ENCODE data around the gene LINC01488. TPM values are rescaled to one million over a fixed set of nuclear protein-coding genes. Genes with fewer than 3 reads are reported as not detected.

Gene LINC01488
- total RNA-seq, 1 experiment from 2014 or later, result not detected

GRCh38 chr11:69455969-69456368 is 25.5 kb upstream of the LINC01488 start:
- DNase-seq, result no peak
- TF ChIP-seq CTCF (IDR thresholded peaks at IDR 0.05; ENCODE audit: insufficient read depth in 1 of 2, low read depth in 1 of 2, low read length in 1 of 2, severe bottlenecking in 1 of 2, unreplicated experiment in 1 of 2), result no peak
- Mint-ChIP-seq H3K4me3 (ENCODE audit: unreplicated experiment) (no peak overlapping the region), H3K36me3 (ENCODE audit: insufficient read depth, unreplicated experiment) (no peaks in the 10 kb centered on the region), H3K4me1 (ENCODE audit: low read depth, unreplicated experiment) (peaks cover 36% of the 10 kb centered on the region), H3K9me3 (ENCODE audit: unreplicated experiment) (peaks cover 38% of the 10 kb centered on the region), H3K27ac (ENCODE audit: unreplicated experiment) (no peak overlapping the region), H3K27me3 (ENCODE audit: insufficient read depth, unreplicated experiment) (no peaks in the 10 kb centered on the region)
- no peaks in the 10 kb centered on the region for H3K36me3 ChIP-seq (ENCODE audit: control insufficient read depth, insufficient read depth, low read length)
- CTCF ChIA-PET, result interaction anchor here (0.9 kb wide), 1 partner anchor 24 kb away, joined by 3 read pairs; a partner anchor contains a TSS
- POLR2A ChIA-PET, result interaction anchor here (0.6 to 0.8 kb wide), 2 partner anchors 183 to 219 kb away, joined by 3 to 4 read pairs; partner anchors contain the start of gene LTO1
- BruUV-seq (replicated peaks), result no TSS peak
- H3K4me1 ChIP-seq, result peaks cover 37% of the 10 kb centered on the region
- H3K27me3 ChIP-seq (replicated peaks; ENCODE audit: control insufficient read depth, insufficient read depth, low read length), result no peaks in the 10 kb centered on the region
- no peak overlapping the region for H3K4me3 ChIP-seq (ENCODE audit: low read depth, low read length)
- H3K9me3 ChIP-seq, result peaks cover 7% of the 10 kb centered on the region
- intact Hi-C loops (cut with micrococcal nuclease; ENCODE audit: unreplicated experiment), result no loop called here

GRCh38 chr11:69456712-69457111 is 24.8 kb upstream of the LINC01488 start:
- Mint-ChIP-seq H3K36me3 (ENCODE audit: insufficient read depth, unreplicated experiment) (no peaks in the 10 kb centered on the region), H3K9me3 (ENCODE audit: unreplicated experiment) (peaks cover 38% of the 10 kb centered on the region), H3K27me3 (ENCODE audit: insufficient read depth, unreplicated experiment) (no peaks in the 10 kb centered on the region), H3K4me3 (ENCODE audit: unreplicated experiment) (no peak overlapping the region), H3K27ac (ENCODE audit: unreplicated experiment) (no peak overlapping the region), H3K4me1 (ENCODE audit: low read depth, unreplicated experiment) (peaks cover 41% of the 10 kb centered on the region)
- TF ChIP-seq CTCF (IDR thresholded peaks at IDR 0.05; ENCODE audit: insufficient read depth in 1 of 2, low read depth in 1 of 2, low read length in 1 of 2, severe bottlenecking in 1 of 2, unreplicated experiment in 1 of 2), result no peak
- Histone ChIP-seq H3K9me3 (peaks cover 14% of the 10 kb centered on the region), H3K36me3 (ENCODE audit: control insufficient read depth, insufficient read depth, low read length) (no peaks in the 10 kb centered on the region), H3K4me3 (ENCODE audit: low read depth, low read length) (no peak overlapping the region), H3K4me1 (peaks cover 37% of the 10 kb centered on the region), H3K27me3 (replicated peaks; ENCODE audit: control insufficient read depth, insufficient read depth, low read length) (no peaks in the 10 kb centered on the region)
- intact Hi-C loops (cut with micrococcal nuclease; ENCODE audit: unreplicated experiment), result no loop called here
- DNase-seq, result no peak
- ChIA-PET POLR2A (interaction anchor here (0.5 to 0.8 kb wide), 2 partner anchors 24 to 182 kb away, joined by 3 read pairs; no protein-coding TSS in a partner anchor), CTCF (no interaction called here)
- no TSS peak for BruUV-seq (replicated peaks)

DNA sequence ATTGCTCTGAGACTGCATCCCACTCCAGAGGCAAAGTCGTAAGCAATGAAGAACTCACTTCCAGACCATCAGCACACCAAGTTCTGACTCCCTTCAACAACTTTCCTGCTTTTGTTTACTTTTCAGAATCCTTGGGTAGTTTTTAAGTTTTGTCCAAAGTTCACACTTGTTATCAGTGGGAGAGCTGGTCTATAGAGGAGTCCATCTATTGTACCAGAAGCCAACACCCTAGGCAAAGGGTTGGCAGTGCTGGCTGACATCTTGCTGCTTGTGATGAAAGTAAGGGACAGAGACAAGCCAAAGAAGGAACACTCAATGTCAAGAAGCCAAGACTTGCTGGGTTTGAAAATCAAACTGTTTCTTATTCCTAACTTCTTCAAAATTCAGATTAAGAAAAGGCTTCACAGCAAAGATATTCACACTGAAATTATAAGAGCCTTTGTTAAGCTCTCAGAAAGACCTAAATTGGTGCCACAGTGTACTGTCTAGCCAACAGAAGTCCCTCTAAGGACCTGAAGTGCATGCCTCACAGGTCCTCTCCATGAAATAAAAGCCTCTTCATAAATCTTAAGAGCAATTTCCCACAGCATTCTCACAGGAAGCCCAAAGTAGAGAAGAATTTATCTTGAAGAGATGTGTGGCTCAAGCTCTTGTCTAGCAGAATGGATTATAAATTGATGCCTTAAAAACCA is 21.5 kb upstream of the LINC01488 start:
- ChIA-PET POLR2A (no interaction called here), CTCF (interaction anchor here (0.8 to 1.7 kb wide), 2 partner anchors 17 to 123 kb away, joined by 4 to 5 read pairs; no protein-coding TSS in a partner anchor)
- H3K4me1 ChIP-seq, result peaks cover 31% of the 10 kb centered on the region
- peak overlapping the region; percentile 31 for H3K4me3 Mint-ChIP-seq (ENCODE audit: unreplicated experiment)
- peak overlapping the region; percentile 75 for H3K27ac Mint-ChIP-seq (ENCODE audit: unreplicated experiment)
- H3K9me3 ChIP-seq, result peaks cover 15% of the 10 kb centered on the region
- H3K4me1 Mint-ChIP-seq (ENCODE audit: low read depth, unreplicated experiment), result peaks cover 49% of the 10 kb centered on the region
- intact Hi-C loops (cut with micrococcal nuclease; ENCODE audit: unreplicated experiment), result loop anchor here (1.0 kb wide), 1 partner anchor 10 kb away; no protein-coding TSS in a partner anchor
- no peaks in the 10 kb centered on the region for H3K36me3 ChIP-seq (ENCODE audit: control insufficient read depth, insufficient read depth, low read length)
- peak; percentile 51 to 57 for DNase-seq
- no peaks in the 10 kb centered on the region for H3K36me3 Mint-ChIP-seq (ENCODE audit: insufficient read depth, unreplicated experiment)
- H3K27me3 Mint-ChIP-seq (ENCODE audit: insufficient read depth, unreplicated experiment), result no peaks in the 10 kb centered on the region
- no peaks in the 10 kb centered on the region for H3K27me3 ChIP-seq (replicated peaks; ENCODE audit: control insufficient read depth, insufficient read depth, low read length)
- no peak for TF ChIP-seq CTCF (IDR thresholded peaks at IDR 0.05; ENCODE audit: insufficient read depth in 1 of 2, low read depth in 1 of 2, low read length in 1 of 2, severe bottlenecking in 1 of 2, unreplicated experiment in 1 of 2)
- BruUV-seq (replicated peaks), result no TSS peak
- H3K9me3 Mint-ChIP-seq (ENCODE audit: unreplicated experiment), result peaks cover 35% of the 10 kb centered on the region
- H3K4me3 ChIP-seq (ENCODE audit: low read depth, low read length), result no peak overlapping the region
